HG03025 (cell line): ENCODE results near the gene CTSH.
"Not testable (repeated sequence)": the region's sequence is repeated elsewhere in the genome, so short reads cannot be mapped to it uniquely, and the experiment has no call there.

ENCODE experiments used
- ATAC-seq: cut with Tn5 transposase; IDR thresholded peaks from one replicate; pipeline ENCODE4 v1.9.1; 2021; ENCODE audit warnings: mild to moderate bottlenecking, moderate library complexity; ENCODE audit not compliant: unreplicated experiment, low FRiP score

Gene CTSH

GRCh38 chr15:78925076-78925624 is 19.7 kb downstream of the CTSH start:
- no peak for ATAC-seq

- no peak for ATAC-seq
Measured at GRCh38 chr15:78923480-78924360, 21.1 kb downstream of the CTSH start.

GRCh38 chr15:78923015-78923414 is 21.8 kb downstream of the CTSH start:
- ATAC-seq = no peak

GRCh38 chr15:78922527-78922926 is 22.3 kb downstream of the CTSH start:
- no peak for ATAC-seq

- ATAC-seq = no peak
Measured at GRCh38 chr15:78921940-78922339, 22.9 kb downstream of the CTSH start.

- ATAC-seq = no peak
Measured at GRCh38 chr15:78921517-78921916, 23.3 kb downstream of the CTSH start.

- no peak for ATAC-seq
Measured at GRCh38 chr15:78917888-78918287, 27.0 kb downstream of the CTSH start.

- no peak for ATAC-seq
Measured at GRCh38 chr15:78916088-78916487, 28.8 kb downstream of the CTSH start.

GRCh38 chr15:78915341-78916087 is 29.3 kb downstream of the CTSH start:
- no peak for ATAC-seq

GRCh38 chr15:78914027-78914764 is 30.6 kb downstream of the CTSH start:
- ATAC-seq = no peak

- ATAC-seq = no peak
Measured at GRCh38 chr15:78913012-78913411, 31.8 kb downstream of the CTSH start.

GRCh38 chr15:78912316-78912715 is 32.5 kb downstream of the CTSH start:
- no peak for ATAC-seq

- no peak for ATAC-seq
Measured at GRCh38 chr15:78910271-78910670, 34.6 kb downstream of the CTSH start.

- ATAC-seq = no peak
Measured at GRCh38 chr15:78909791-78910228, 35.0 kb downstream of the CTSH start.

- ATAC-seq = no peak
Measured at GRCh38 chr15:78909160-78909695, 35.6 kb downstream of the CTSH start.

- ATAC-seq = no peak
Measured at GRCh38 chr15:78907577-78907976, 37.3 kb downstream of the CTSH start.

GRCh38 chr15:78906316-78906620 is 38.6 kb downstream of the CTSH start:
- no peak for ATAC-seq

- ATAC-seq = no peak
Measured at GRCh38 chr15:78904599-78905358, 40.1 kb downstream of the CTSH start.

- ATAC-seq = not testable (repeated sequence)
Measured at GRCh38 chr15:78902281-78903032, 42.4 kb downstream of the CTSH start.
